MM.1S (cell line): ENCODE measurements around the gene HRH2.

Experiments
- DNase-seq: peaks from one replicate; pipeline ENCODE4 v3.0.0-alpha.2; 2015
- H2AFZ ChIP-seq: fragments of 300-600 bp; sonication (generic); 2 replicates; pipeline ENCODE4 v1.6.0; 2016; ENCODE audit warnings: antibody characterized with exemption, low read length
- H3F3A ChIP-seq: fragments of 300-600 bp; sonication (generic); 2 replicates; pipeline ENCODE4 v1.6.1; 2016; ENCODE audit warnings: mild to moderate bottlenecking, antibody characterized with exemption, low read length, moderate library complexity, mixed read lengths; ENCODE audit not compliant: insufficient read depth
- H3K27ac ChIP-seq: fragments of 300-600 bp; sonication (generic); 2 replicates; pipeline ENCODE4 v1.5.1; 2016; ENCODE audit warnings: mild to moderate bottlenecking, low read length
- H3K27me3 ChIP-seq: fragments of 300-600 bp; sonication (generic); replicated peaks from 2 replicates; pipeline ENCODE4 v1.6.0; 2016; ENCODE audit warnings: low read length; ENCODE audit not compliant: insufficient read depth
- H3K36me3 ChIP-seq: fragments of 300-600 bp; sonication (generic); replicated peaks from 2 replicates; pipeline ENCODE4 v1.6.1; 2016; ENCODE audit warnings: mild to moderate bottlenecking, low read length, mixed read lengths; ENCODE audit not compliant: insufficient read depth
- H3K4me1 ChIP-seq: fragments of 300-600 bp; sonication (generic); 2 replicates; pipeline ENCODE4 v1.6.1; 2016; ENCODE audit warnings: low read length, mixed read lengths
- H3K4me2 ChIP-seq: fragments of 300-600 bp; sonication (generic); 2 replicates; pipeline ENCODE4 v1.6.0; 2016; ENCODE audit warnings: low read depth, low read length
- H3K4me3 ChIP-seq: fragments of 300-600 bp; sonication (generic); 2 replicates; pipeline ENCODE4 v1.5.1; 2016; ENCODE audit warnings: low read length, mixed read lengths
- H3K79me2 ChIP-seq: fragments of 300-600 bp; sonication (generic); 2 replicates; pipeline ENCODE4 v1.6.1; 2016; ENCODE audit warnings: mixed run types, low read length, mixed read lengths
- H3K9ac ChIP-seq: fragments of 300-600 bp; sonication (generic); 2 replicates; pipeline ENCODE4 v1.6.1; 2016; ENCODE audit warnings: low read length, mixed read lengths
- H3K9me2 ChIP-seq: fragments of 300-600 bp; sonication (generic); replicated peaks from 2 replicates; pipeline ENCODE4 v1.6.1; 2016; ENCODE audit warnings: mild to moderate bottlenecking, low read length, mixed read lengths; ENCODE audit not compliant: insufficient read depth
- H3K9me3 ChIP-seq: fragments of 300-600 bp; sonication (generic); replicated peaks from 2 replicates; pipeline ENCODE4 v1.6.1; 2016; ENCODE audit warnings: mild to moderate bottlenecking, low read length, mixed read lengths; ENCODE audit not compliant: insufficient read depth
- H4K20me1 ChIP-seq: fragments of 300-600 bp; sonication (generic); 2 replicates; pipeline ENCODE4 v1.6.1; 2016; ENCODE audit warnings: mild to moderate bottlenecking, low read length, moderate library complexity, mixed read lengths; ENCODE audit not compliant: insufficient read depth
- CTCF ChIP-seq: fragments of 300-600 bp; sonication (generic); IDR thresholded peaks from 2 replicates; pipeline ENCODE4 v1.5.1; 2016; ENCODE audit warnings: antibody characterized with exemption, low read length, mixed read lengths
- EZH2 ChIP-seq: fragments of 300-600 bp; sonication (generic); optimal IDR thresholded peaks from 2 replicates; pipeline ENCODE3; 2017; ENCODE audit warnings: low read depth, mild to moderate bottlenecking, antibody characterized with exemption, low read length, mixed read lengths
- EZH2phosphoT487 ChIP-seq: fragments of 300-600 bp; sonication (generic); IDR thresholded peaks from 2 replicates; pipeline ENCODE4 v1.6.1; 2018; ENCODE audit warnings: antibody characterized with exemption, low read length

Gene HRH2

DNA sequence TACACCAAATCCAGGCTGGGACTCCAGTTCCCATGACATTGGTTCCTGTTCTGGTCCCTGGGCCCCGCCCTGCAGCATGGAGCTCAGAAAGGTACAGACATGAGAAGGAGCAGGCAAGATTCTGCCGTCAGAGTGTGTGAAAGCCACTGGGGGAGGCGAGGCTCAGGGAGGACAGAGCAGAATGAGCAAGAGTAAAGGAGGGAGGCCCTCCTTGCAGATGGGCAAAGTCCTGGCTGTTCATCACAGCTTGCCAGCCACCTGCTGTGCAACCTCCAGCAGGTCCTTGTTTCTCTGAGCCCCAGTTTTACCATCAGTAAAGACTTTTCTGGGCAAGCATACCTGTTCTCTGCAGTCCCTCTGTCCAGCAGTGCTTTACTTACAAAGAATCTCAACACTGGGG lies 73.3 kb downstream of the HRH2 start:
- Histone ChIP-seq H3K9me2 (no peaks in the 10 kb centered on the region), H3K27me3 (peaks cover 4% of the 10 kb centered on the region; the same call in 1 of the 2 replicates), H3K4me3 (no peak overlapping the region), H3K4me1 (no peaks in the 10 kb centered on the region), H3K9me3 (no peaks in the 10 kb centered on the region), H4K20me1 (no peaks in the 10 kb centered on the region), H3K4me2 (no peak overlapping the region), H3F3A (no peaks in the 10 kb centered on the region), H3K79me2 (no peaks in the 10 kb centered on the region), H2AFZ (no peak overlapping the region), H3K36me3 (no peaks in the 10 kb centered on the region), H3K9ac (no peak overlapping the region), H3K27ac (no peak overlapping the region)
- TF ChIP-seq EZH2phosphoT487 (no peak), EZH2 (no peak), CTCF (no peak)
- no peak for DNase-seq

DNA sequence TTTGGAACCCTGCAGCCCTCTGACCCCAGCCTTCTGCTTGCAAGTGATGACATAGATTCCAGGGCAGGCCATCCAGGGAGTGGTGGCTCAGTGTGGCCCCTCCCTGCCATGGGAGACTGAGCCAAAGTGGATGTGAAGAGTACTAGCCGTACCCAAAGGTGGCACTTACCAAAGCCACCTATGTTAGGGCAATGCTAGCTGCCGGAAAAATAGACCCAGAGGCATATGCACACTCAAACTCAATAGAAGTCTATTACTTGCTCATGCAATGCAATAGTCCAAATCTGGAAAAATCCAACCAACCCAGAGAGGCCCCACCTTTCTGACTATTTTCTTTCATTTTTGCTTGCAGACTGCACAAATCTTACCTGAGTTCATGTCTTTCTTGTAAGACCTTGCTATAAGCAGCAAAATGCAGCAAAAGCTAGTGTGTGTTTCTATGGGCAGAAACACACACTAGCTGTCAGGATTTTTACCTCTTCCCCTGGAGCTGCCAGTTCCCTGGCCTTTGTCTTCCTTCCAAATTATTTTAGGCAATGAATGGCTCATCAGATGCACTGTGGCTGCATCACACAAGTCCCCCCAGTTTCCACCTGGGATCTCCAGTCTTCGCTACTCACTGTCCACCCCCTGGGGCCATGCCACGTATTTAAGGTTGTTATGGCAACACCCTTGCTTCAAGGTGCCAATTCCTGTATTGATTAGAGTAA lies 74.0 kb downstream of the HRH2 start:
- Histone ChIP-seq H3K27ac (no peak overlapping the region), H3K9me3 (no peaks in the 10 kb centered on the region), H3K27me3 (peaks cover 4% of the 10 kb centered on the region; the same call in 1 of the 2 replicates), H3K4me1 (no peaks in the 10 kb centered on the region), H3K79me2 (no peaks in the 10 kb centered on the region), H4K20me1 (no peaks in the 10 kb centered on the region), H3K36me3 (no peaks in the 10 kb centered on the region), H2AFZ (no peak overlapping the region), H3F3A (no peaks in the 10 kb centered on the region), H3K4me3 (no peak overlapping the region), H3K9ac (no peak overlapping the region), H3K4me2 (no peak overlapping the region), H3K9me2 (no peaks in the 10 kb centered on the region)
- no peak for DNase-seq
- no peak for TF ChIP-seq CTCF
- TF ChIP-seq EZH2: no peak
- no peak for TF ChIP-seq EZH2phosphoT487

DNA sequence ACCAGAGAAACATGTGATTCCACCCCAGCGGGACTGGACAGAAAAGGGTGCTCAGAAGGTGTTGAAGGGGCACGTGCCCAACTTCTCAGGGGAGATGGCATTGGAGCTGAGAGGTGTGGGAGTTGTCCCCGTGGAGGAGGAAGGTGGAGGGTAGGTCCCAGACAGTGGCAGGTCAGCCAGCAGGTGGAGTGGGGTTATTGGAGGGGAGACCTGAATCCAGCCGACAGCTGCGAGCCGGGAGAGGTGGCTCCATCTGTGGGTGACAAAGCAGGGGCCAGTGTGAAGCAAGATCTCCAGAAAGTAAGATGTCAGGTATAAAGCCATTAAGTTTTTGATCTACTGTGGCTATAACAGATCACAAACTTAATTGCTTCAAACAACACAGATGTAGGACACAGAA lies 75.1 kb downstream of the HRH2 start:
- no peak overlapping the region for H3K4me3 ChIP-seq
- no peaks in the 10 kb centered on the region for H3K79me2 ChIP-seq
- H2AFZ ChIP-seq: no peak overlapping the region
- no peaks in the 10 kb centered on the region for H3F3A ChIP-seq
- H3K9me2 ChIP-seq: no peaks in the 10 kb centered on the region
- no peak for DNase-seq
- no peak overlapping the region for H3K9ac ChIP-seq
- H3K27ac ChIP-seq: no peak overlapping the region
- no peaks in the 10 kb centered on the region for H3K36me3 ChIP-seq
- H3K4me1 ChIP-seq: no peaks in the 10 kb centered on the region
- TF ChIP-seq CTCF: no peak
- TF ChIP-seq EZH2: no peak
- no peak for TF ChIP-seq EZH2phosphoT487
- no peaks in the 10 kb centered on the region for H3K9me3 ChIP-seq
- no peaks in the 10 kb centered on the region for H4K20me1 ChIP-seq
- no peak overlapping the region for H3K4me2 ChIP-seq
- peaks cover 12% of the 10 kb centered on the region for H3K27me3 ChIP-seq
